OCI-LY7 (cell line): Measurements from ENCODE around the gene TRAF3. TPM values are rescaled to one million over a fixed set of nuclear protein-coding genes. Genes with fewer than 3 reads are reported as not detected.
A peak's percentile ranks its signal among the peaks of the same experiment; 100 is the strongest.

Experiments
- BruUV-seq: library from RNA; stranded (reverse); fragments of 400-500 nt; replicated peaks from 2 replicates; lab custom pipeline; 2021; lab: Mats Ljungman, UMichigan
- CTCF ChIA-PET: fragments of 300-600 bp; sonication (Branson Sonifier 250); formaldehyde crosslinking; loops from one replicate; lab custom pipeline; 2022; ENCODE audit warnings: antibody characterized with exemption; ENCODE audit not compliant: unreplicated experiment; lab: Charles Lee
- POLR2A ChIA-PET: fragments of 300-600 bp; sonication (Branson Sonifier 250); formaldehyde crosslinking; loops from one replicate; lab custom pipeline; 2022; ENCODE audit warnings: antibody characterized with exemption; lab: Charles Lee
- DNase-seq: peaks from one replicate; pipeline ENCODE4 v3.0.0-alpha.2; 2015; ENCODE audit warnings: low spot score
- H2AFZ ChIP-seq: fragments of 200-600 bp; sonication (generic), shearing (Covaris generic); 2 replicates; pipeline ENCODE4 v1.6.1; 2014; ENCODE audit warnings: mild to moderate bottlenecking, antibody characterized with exemption, low read length, moderate library complexity
- H3K27ac ChIP-seq: fragments of 200-600 bp; sonication (generic); 2 replicates; pipeline ENCODE4 v1.5.1; 2014; ENCODE audit warnings: mixed run types, low read depth, mild to moderate bottlenecking, moderate library complexity, low read length, inconsistent platforms; ENCODE audit not compliant: poor library complexity, severe bottlenecking
- H3K36me3 ChIP-seq: fragments of 200-600 bp; sonication (generic); 2 replicates; pipeline ENCODE4 v1.6.1; 2014; ENCODE audit warnings: mild to moderate bottlenecking, antibody characterized with exemption, low read length, moderate library complexity, mixed read lengths; ENCODE audit not compliant: insufficient read depth
- H3K4me1 ChIP-seq: fragments of 200-600 bp; sonication (generic); 2 replicates; pipeline ENCODE4 v1.5.1; 2014; ENCODE audit warnings: mild to moderate bottlenecking, low read length; ENCODE audit not compliant: insufficient read depth, poor library complexity, severe bottlenecking
- H3K4me2 ChIP-seq: fragments of 200-600 bp; sonication (generic); 2 replicates; pipeline ENCODE4 v1.6.1; 2014; ENCODE audit warnings: mild to moderate bottlenecking, low read length
- H3K4me3 ChIP-seq: fragments of 200-600 bp; sonication (generic); 2 replicates; pipeline ENCODE4 v1.5.1; 2014; ENCODE audit warnings: mild to moderate bottlenecking, low read depth, low read length; ENCODE audit not compliant: poor library complexity, severe bottlenecking
- H3K79me2 ChIP-seq: fragments of 200-600 bp; sonication (generic); 2 replicates; pipeline ENCODE4 v1.6.1; 2016; ENCODE audit warnings: low read depth, mild to moderate bottlenecking, low read length, moderate library complexity, mixed read lengths; ENCODE audit not compliant: insufficient read depth
- H3K9me2 ChIP-seq: fragments of 200-600 bp; sonication (generic); 2 replicates; pipeline ENCODE4 v1.6.1; 2016; ENCODE audit warnings: mild to moderate bottlenecking, low read length, mixed read lengths; ENCODE audit not compliant: insufficient read depth
- H3K9me3 ChIP-seq: fragments of 200-600 bp; sonication (generic); 2 replicates; pipeline ENCODE4 v1.6.1; 2014; ENCODE audit warnings: mild to moderate bottlenecking, mixed run types, low read length, mixed read lengths
- H4K20me1 ChIP-seq: fragments of 200-600 bp; sonication (generic); 2 replicates; pipeline ENCODE4 v1.6.1; 2014; ENCODE audit warnings: mild to moderate bottlenecking, antibody characterized with exemption, low read length, moderate library complexity, mixed read lengths; ENCODE audit not compliant: insufficient read depth
- CTCF ChIP-seq: fragments of 200-600 bp; sonication (generic); conservative IDR thresholded peaks from 2 replicates; pipeline ENCODE4 v1.5.1; 2014; ENCODE audit warnings: mild to moderate bottlenecking, antibody characterized with exemption, low read length, moderate library complexity, mixed read lengths
- EZH2phosphoT487 ChIP-seq: fragments of 200-600 bp; sonication (generic); IDR thresholded peaks from 2 replicates; pipeline ENCODE4 v1.6.1; 2018; ENCODE audit warnings: low read depth, borderline replicate concordance, mild to moderate bottlenecking, mixed run types, antibody characterized with exemption, low read length, moderate library complexity, mixed read lengths
- intact Hi-C: fragments of 100-400 bp; cut with micrococcal nuclease; formaldehyde crosslinking; loops from one replicate; pipeline ENCODE4 v1.10.0; 2022; ENCODE audit not compliant: unreplicated experiment
- total RNA-seq, 2 experiments: library from RNA; depleted of rRNA in 1 of 2; stranded (reverse); fragments of >200 nt in 1 of 2; shearing (Covaris generic) in 1 of 2; gene quantifications; 2 replicates each; pipeline ENCODE4 v1.2.3, GENCODE V29; 2014 to 2022

Gene TRAF3
- total RNA-seq, 2 experiments from 2014 or later: 0.82 to 2.9 TPM

- peak; percentile 67 for DNase-seq
- intact Hi-C loops: no loop called here
- H3K4me1 ChIP-seq: peaks cover 15% of the 10 kb centered on the region
- ChIA-PET POLR2A (interaction anchor here (0.6 to 1.0 kb wide), 2 partner anchors 12 to 120 kb away, joined by 3 read pairs; no protein-coding TSS in a partner anchor), CTCF (no interaction called here)
- no peak overlapping the region for H3K27ac ChIP-seq
- H3K4me3 ChIP-seq: peak overlapping the region; percentile 47
- no peak for TF ChIP-seq CTCF
- no peak for TF ChIP-seq EZH2phosphoT487
- no peaks in the 10 kb centered on the region for H3K9me2 ChIP-seq
- H3K36me3 ChIP-seq: no peaks in the 10 kb centered on the region
- no TSS peak for BruUV-seq
- peak overlapping the region; percentile 67 for H3K4me2 ChIP-seq
- no peaks in the 10 kb centered on the region for H3K79me2 ChIP-seq
- H3K9me3 ChIP-seq: no peaks in the 10 kb centered on the region
- H2AFZ ChIP-seq: no peak overlapping the region
- H4K20me1 ChIP-seq: no peaks in the 10 kb centered on the region
Observed at GRCh38 chr14:102928412-102929240, 151.4 kb downstream of the TRAF3 start.

- Histone ChIP-seq H2AFZ (no peak overlapping the region), H3K9me3 (no peaks in the 10 kb centered on the region), H3K9me2 (no peaks in the 10 kb centered on the region), H3K79me2 (no peaks in the 10 kb centered on the region), H4K20me1 (no peaks in the 10 kb centered on the region), H3K36me3 (no peaks in the 10 kb centered on the region), H3K4me2 (no peak overlapping the region; the same call in 1 of the 2 replicates), H3K27ac (no peak overlapping the region), H3K4me3 (no peak overlapping the region), H3K4me1 (peaks cover 24% of the 10 kb centered on the region)
- intact Hi-C loops: no loop called here
- CTCF ChIA-PET: no interaction called here
- DNase-seq: no peak
- no TSS peak for BruUV-seq
- POLR2A ChIA-PET: no interaction called here
- no peak for TF ChIP-seq CTCF
- TF ChIP-seq EZH2phosphoT487: no peak
Observed at GRCh38 chr14:102929241-102930137, 152.2 kb downstream of the TRAF3 start.
